WTC11 (cell line): ENCODE results near the gene PTPN2.

Experiments
- ARID4B ChIP-seq: sonication (generic); formaldehyde crosslinking; IDR thresholded peaks from 2 replicates; pipeline ENCODE4 v1.8.0; 2023; ENCODE audit warnings: missing genetic modification reagents, mild to moderate bottlenecking, borderline replicate concordance
- CTCF ChIP-seq: fragments of 200-600 bp; IDR thresholded peaks from 2 replicates; pipeline ENCODE4 v1.8.0; 2022; ENCODE audit warnings: antibody characterized with exemption
- ERG ChIP-seq: fragments of 250-450 bp; sonication (Bioruptor Pico); IDR thresholded peaks from 2 replicates; pipeline ENCODE4 v1.8.0; 2021; ENCODE audit warnings: mild to moderate bottlenecking
- FOXK1 ChIP-seq: sonication (generic); formaldehyde crosslinking; IDR thresholded peaks from 2 replicates; pipeline ENCODE4 v1.8.0; 2022; ENCODE audit warnings: mild to moderate bottlenecking, moderate library complexity, missing genetic modification reagents
- MAX ChIP-seq: sonication (generic); formaldehyde crosslinking; IDR thresholded peaks from 2 replicates; pipeline ENCODE4 v1.8.0; 2022; ENCODE audit warnings: mild to moderate bottlenecking, missing genetic modification reagents
- NR3C1 ChIP-seq: sonication (generic); formaldehyde crosslinking; conservative IDR thresholded peaks from 2 replicates; pipeline ENCODE4 v1.8.1; 2023; ENCODE audit warnings: low read depth, mild to moderate bottlenecking, missing genetic modification reagents
- RELA ChIP-seq: sonication (generic); formaldehyde crosslinking; IDR thresholded peaks from 2 replicates; pipeline ENCODE4 v1.8.1; 2022; ENCODE audit warnings: missing genetic modification reagents, mild to moderate bottlenecking, borderline replicate concordance
- SP1 ChIP-seq: sonication (generic); formaldehyde crosslinking; conservative IDR thresholded peaks from 2 replicates; pipeline ENCODE4 v1.8.1; 2022; ENCODE audit warnings: missing genetic modification reagents
- TCF7 ChIP-seq: sonication (generic); formaldehyde crosslinking; IDR thresholded peaks from 2 replicates; pipeline ENCODE4 v1.8.0; 2022; ENCODE audit warnings: mild to moderate bottlenecking, low read depth, missing genetic modification reagents, moderate library complexity
- USF2 ChIP-seq: sonication (generic); formaldehyde crosslinking; IDR thresholded peaks from 2 replicates; pipeline ENCODE4 v1.8.1; 2023; ENCODE audit warnings: mild to moderate bottlenecking, missing genetic modification reagents, moderate library complexity
- ZBTB21 ChIP-seq: sonication (generic); formaldehyde crosslinking; IDR thresholded peaks from 2 replicates; pipeline ENCODE4 v1.8.1; 2023; ENCODE audit warnings: mild to moderate bottlenecking, missing genetic modification reagents, borderline replicate concordance
- ZNF263 ChIP-seq: sonication (generic); formaldehyde crosslinking; IDR thresholded peaks from 2 replicates; pipeline ENCODE4 v1.8.1; 2022; ENCODE audit warnings: low read depth, mild to moderate bottlenecking, moderate library complexity, missing genetic modification reagents
- ZNF416 ChIP-seq: fragments of 250-450 bp; sonication (Bioruptor Pico); IDR thresholded peaks from 2 replicates; pipeline ENCODE4 v1.9.0; 2021; ENCODE audit warnings: mild to moderate bottlenecking, inconsistent platforms

- TF ChIP-seq CTCF = no peak
- no peak for TF ChIP-seq ZBTB21 (CRISPR knock-in tag)
- no peak for TF ChIP-seq MAX (CRISPR knock-in tag)
- TF ChIP-seq ARID4B (CRISPR knock-in tag) = no peak
- TF ChIP-seq FOXK1 (CRISPR knock-in tag) = no peak
- no peak for TF ChIP-seq TCF7
- TF ChIP-seq ERG (CRISPR knock-in tag) = no peak
- TF ChIP-seq ZNF416 = no peak
- no peak for TF ChIP-seq NR3C1
- no peak for TF ChIP-seq RELA (CRISPR knock-in tag)
- TF ChIP-seq SP1 (CRISPR knock-in tag) = no peak
- TF ChIP-seq USF2 (CRISPR knock-in tag) = no peak
- TF ChIP-seq ZNF263 (CRISPR knock-in tag) = no peak
These were observed 87.6 kb downstream of the PTPN2 start for GRCh38 chr18:12796448-12796847.
